ENCODE measurements around the gene FOXR1.

The FOXR1 gene

GRCh38 chr11:118927554-118928100, 43.9 kb upstream of the FOXR1 start:
- peak overlapping the region; percentile 61 to 73 for H3K4me3 ChIP-seq (replicated peaks in 1 of 2; ENCODE audit: low read depth in 2 of 2, low read length in 2 of 2)
- DNase-seq (ENCODE audit: low read depth in 2 of 2) = no peak
- no peak for TF ChIP-seq CTCF (IDR thresholded peaks at IDR 0.05; ENCODE audit: low read depth, low read length)

GRCh38 chr11:118928101-118928869, 43.3 kb upstream of the FOXR1 start:
- peak; percentile 94 for TF ChIP-seq CTCF (IDR thresholded peaks at IDR 0.05; ENCODE audit: low read depth, low read length)
- peak; percentile 96 for DNase-seq (ENCODE audit: low read depth in 2 of 2)
- H3K4me3 ChIP-seq (replicated peaks in 1 of 2; ENCODE audit: low read depth in 2 of 2, low read length in 2 of 2) = peak overlapping the region; percentile 61 to 73

- peak; percentile 56 to 64 for DNase-seq (ENCODE audit: low read depth in 2 of 2)
- TF ChIP-seq CTCF (IDR thresholded peaks at IDR 0.05; ENCODE audit: low read depth, low read length) = no peak
Observed at GRCh38 chr11:118928870-118929500, 42.6 kb upstream of the FOXR1 start.

GRCh38 chr11:118929501-118930093, 42.0 kb upstream of the FOXR1 start:
- TF ChIP-seq CTCF (IDR thresholded peaks at IDR 0.05; ENCODE audit: low read depth, low read length) = no peak

More at GRCh38 chr11:118928870-118929500, 42.6 kb upstream of the FOXR1 start:
- peak overlapping the region; percentile 61 to 73 for H3K4me3 ChIP-seq (replicated peaks in 1 of 2; ENCODE audit: low read depth in 2 of 2, low read length in 2 of 2)

GRCh38 chr11:118930094-118930712, 41.4 kb upstream of the FOXR1 start:
- H3K4me3 ChIP-seq (replicated peaks in 1 of 2; ENCODE audit: low read depth in 2 of 2, low read length in 2 of 2) = peak overlapping the region; percentile 61 to 73
- peak; percentile 80 to 81 for DNase-seq (ENCODE audit: low read depth in 2 of 2)
- peak; percentile 92 for TF ChIP-seq CTCF (IDR thresholded peaks at IDR 0.05; ENCODE audit: low read depth, low read length)

More at GRCh38 chr11:118929501-118930093, 42.0 kb upstream of the FOXR1 start:
- DNase-seq (ENCODE audit: low read depth in 2 of 2) = peak; percentile 72 to 89
- peak overlapping the region; percentile 61 to 73 for H3K4me3 ChIP-seq (replicated peaks in 1 of 2; ENCODE audit: low read depth in 2 of 2, low read length in 2 of 2)

- H3K4me3 ChIP-seq (replicated peaks in 1 of 2; ENCODE audit: low read depth in 2 of 2, low read length in 2 of 2) = no peak overlapping the region
- TF ChIP-seq CTCF (IDR thresholded peaks at IDR 0.05; ENCODE audit: low read depth, low read length) = no peak
- no peak for DNase-seq (ENCODE audit: low read depth in 2 of 2)
Observed at GRCh38 chr11:118931571-118931970, 40.0 kb upstream of the FOXR1 start.

All from cardiac fibroblast (primary cell).